Naive thymus-derived CD8-positive, alpha-beta T cell (primary cell): ENCODE measurements around the gene GANAB. TPM values are rescaled to one million over a fixed set of nuclear protein-coding genes. Genes with fewer than 3 reads are reported as not detected.
A peak's percentile ranks its signal among the peaks of the same experiment; 100 is the strongest.
"Not testable (repeated sequence)": the region's sequence is repeated elsewhere in the genome, so short reads cannot be mapped to it uniquely, and the experiment has no call there.

Experiments
- ATAC-seq, 2 donors: fragments of 150-1000 bp; cut with Tn5 transposase in 1 of 2; sonication (Bioruptor Pico), chemical (Tn5 transposase) in 1 of 2; 1 replicate in 1 of 2; 2 replicates in 1 of 2; pipeline ENCODE4 v1.10.0; 2021; ENCODE audit warnings: mild to moderate bottlenecking in 2 of 2, moderate library complexity in 2 of 2
- POLR2A ChIA-PET: fragments of 350-600 bp; sonication (Branson Sonifier 250); formaldehyde crosslinking; loops from one replicate; lab custom pipeline; 2021; ENCODE audit warnings: antibody characterized with exemption; lab: Charles Lee
- DNase-seq, 10 donors: peaks; one replicate each; pipeline versions ENCODE4 v3.0.0 to v3.0.0-alpha.2; 2020 to 2022
- H3K27ac Mint-ChIP-seq, 10 donors: one replicate each; pipeline ENCODE4 v1.8.0; 2020 to 2022; ENCODE audit warnings: mild to moderate bottlenecking in 10 of 10, mixed read lengths in 10 of 10, moderate library complexity in 4 of 10, inconsistent platforms in 1 of 10
- H3K27me3 Mint-ChIP-seq, 5 donors: one replicate each; pipeline ENCODE4 v1.8.0; 2021 to 2022; ENCODE audit warnings: mixed read lengths in 5 of 5
- H3K36me3 Mint-ChIP-seq, 3 donors: one replicate each; pipeline ENCODE4 v1.8.0; 2020 to 2022; ENCODE audit warnings: mixed read lengths in 3 of 3, mild to moderate bottlenecking in 2 of 3, inconsistent platforms in 1 of 3
- H3K4me1 Mint-ChIP-seq, 4 donors: one replicate each; pipeline ENCODE4 v1.8.0; 2021 to 2022; ENCODE audit warnings: mixed read lengths in 4 of 4
- H3K4me3 Mint-ChIP-seq, 10 donors: one replicate each; pipeline ENCODE4 v1.8.0; 2020 to 2022; ENCODE audit warnings: mild to moderate bottlenecking in 10 of 10, mixed read lengths in 10 of 10, moderate library complexity in 6 of 10, inconsistent platforms in 1 of 10
- H3K9me3 Mint-ChIP-seq, 9 donors: one replicate each; pipeline ENCODE4 v1.8.0; 2020 to 2022; ENCODE audit warnings: mixed read lengths in 9 of 9, mild to moderate bottlenecking in 3 of 9, inconsistent platforms in 1 of 9, moderate library complexity in 1 of 9
- polyA plus RNA-seq, 3 donors: library from polyadenylated mRNA; unstranded; fragments of 300-500 nt; fragmentation: Illumina TruSeq; gene quantifications; one replicate each; pipeline ENCODE4 v1.2.3, GENCODE V29; 2021
- total RNA-seq, 8 experiments: library from RNA in 2 of 8; stranded (reverse) in 2 of 8; gene quantifications; one replicate each; pipeline ENCODE4 v1.2.3 and lab custom pipeline; 2021 to 2026

GANAB gene
- total and polyA plus RNA-seq, 5 experiments from 2014 or later: 171 to 327 (median 197) TPM

DNA sequence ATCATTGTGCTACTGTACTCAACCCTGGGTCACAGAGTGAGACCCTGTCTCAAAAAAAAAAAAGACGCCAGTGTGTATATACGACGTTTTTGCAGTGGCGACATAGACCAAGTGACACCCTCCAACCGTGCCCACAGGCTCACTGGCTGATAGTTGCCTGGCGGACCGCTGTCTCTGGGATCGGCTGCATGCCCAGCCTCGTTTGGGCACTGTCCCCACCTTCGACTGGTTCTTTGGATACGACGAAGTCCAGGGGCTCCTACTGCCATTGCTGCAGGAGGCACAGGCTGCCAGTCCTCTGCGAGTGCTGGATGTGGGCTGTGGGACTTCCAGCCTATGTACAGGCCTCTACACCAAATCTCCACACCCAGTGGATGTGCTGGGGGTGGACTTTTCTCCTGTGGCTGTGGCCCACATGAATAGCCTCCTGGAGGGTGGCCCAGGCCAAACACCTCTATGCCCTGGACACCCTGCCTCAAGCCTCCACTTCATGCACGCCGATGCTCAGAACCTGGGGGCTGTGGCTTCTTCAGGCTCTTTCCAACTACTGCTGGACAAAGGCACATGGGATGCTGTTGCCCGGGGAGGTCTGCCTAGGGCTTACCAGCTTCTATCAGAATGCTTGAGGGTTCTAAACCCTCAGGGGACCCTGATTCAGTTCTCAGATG, 20.0 kb upstream of the GANAB start:
- ATAC-seq: no peak

DNA sequence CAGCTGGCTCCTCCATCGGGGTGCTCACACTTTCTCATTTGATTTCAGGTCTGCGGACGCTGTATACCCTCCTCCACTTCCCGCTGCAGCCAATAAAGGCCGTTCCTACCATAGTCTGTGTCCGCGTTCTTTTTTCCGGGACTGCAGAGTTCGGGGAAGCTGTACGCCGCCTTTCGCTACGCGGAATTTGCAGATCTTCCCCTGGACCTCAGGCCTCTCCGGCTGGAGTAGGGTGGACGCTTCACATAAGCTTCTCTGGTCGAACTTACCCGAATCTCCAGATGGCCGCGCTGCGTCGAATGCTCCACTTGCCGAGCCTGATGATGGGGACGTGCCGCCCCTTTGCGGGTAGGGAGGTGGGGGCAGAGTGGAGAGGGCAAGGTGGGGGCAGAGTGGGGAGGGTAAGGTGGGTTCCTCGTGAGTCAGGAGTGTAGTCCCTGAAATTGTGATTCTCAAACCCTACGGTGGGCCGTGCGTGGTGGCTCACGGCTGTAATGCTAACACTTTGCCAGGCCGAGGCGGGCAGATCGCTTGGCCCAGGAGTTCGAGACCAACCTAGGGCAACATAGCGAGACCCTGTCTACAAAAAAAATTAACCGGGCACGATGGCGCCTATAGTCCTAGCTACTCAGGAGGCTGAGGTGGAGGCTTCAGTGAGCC, 19.3 kb upstream of the GANAB start:
- Mint-ChIP-seq H3K27ac (peak overlapping the region; percentile 86 to 97 (median 96)), H3K9me3 (no peaks in the 10 kb centered on the region), H3K36me3 (peaks cover 5 to 33% (median 7%) of the 10 kb centered on the region in 3 donors), H3K27me3 (no peaks in the 10 kb centered on the region), H3K4me1 (peaks cover 22 to 55% (median 45%) of the 10 kb centered on the region in 4 donors), H3K4me3 (peak overlapping the region; percentile 94 to 98 (median 95))
- ATAC-seq (peak; percentile 22 to 31), DNase-seq (peak in 9 of 10 donors; percentile 44 to 79 (median 55))
- POLR2A ChIA-PET: interaction anchor here (0.7 to 14.7 kb wide), 45 partner anchors 9 to 1570 kb away, joined by 3 to 541 read pairs (median 10); partner anchors contain the start of genes B3GAT3, BSCL2, EEF1G and EML3

More for the DNA sequence above, 20.0 kb upstream of the GANAB start:
- peaks cover 27 to 62% (median 51%) of the 10 kb centered on the region in 4 donors for H3K4me1 Mint-ChIP-seq
- peaks cover 5 to 28% (median 7%) of the 10 kb centered on the region in 3 donors for H3K36me3 Mint-ChIP-seq
- H3K4me3 Mint-ChIP-seq: peak overlapping the region; percentile 94 to 98 (median 95)
- peak overlapping the region; percentile 28 to 97 (median 95) for H3K27ac Mint-ChIP-seq
- DNase-seq: no peak
- POLR2A ChIA-PET: interaction anchor here (0.6 to 14.7 kb wide), 30 partner anchors 9 to 1604 kb away, joined by 3 to 541 read pairs (median 16); partner anchors contain the start of genes B3GAT3, BSCL2, EEF1G and EML3
- H3K27me3 Mint-ChIP-seq: no peaks in the 10 kb centered on the region
- no peaks in the 10 kb centered on the region for H3K9me3 Mint-ChIP-seq

DNA sequence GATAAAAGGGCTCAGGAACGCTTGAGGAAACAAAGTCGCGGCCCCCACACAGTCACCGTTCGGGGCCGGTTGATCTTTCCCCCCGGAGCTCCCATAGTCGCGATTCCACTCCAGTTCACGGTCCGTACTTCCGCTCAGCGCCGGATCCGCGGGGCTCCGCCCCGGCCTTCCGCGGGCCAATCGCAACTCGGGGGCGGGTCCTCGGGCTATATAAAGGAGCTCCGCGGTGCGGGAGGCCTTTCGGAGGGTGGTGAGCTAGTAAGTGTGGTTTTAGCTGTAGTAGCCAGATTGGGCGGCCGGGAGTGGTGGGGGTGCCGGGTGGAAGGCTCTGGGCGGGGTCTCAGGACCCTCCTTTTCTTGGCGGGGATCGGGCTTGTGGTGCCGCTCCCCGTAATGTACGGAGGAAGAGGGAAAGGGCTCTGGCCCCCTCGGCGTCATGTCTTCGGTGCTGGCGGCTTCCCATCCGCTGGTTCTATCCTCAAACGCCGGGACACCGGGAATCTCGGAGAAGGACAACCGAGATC, 18.7 kb upstream of the GANAB start, which contains the start of the genes C11orf98 and CSKMT:
Gene C11orf98, minus strand, starts transcription at position 136 of the 524 bp plus-strand sequence. Its CDS starts 41 bp downstream, at position 95.
Gene CSKMT, plus strand, starts transcription at position 238 of the 524 bp plus-strand sequence. CDS start 568 bp downstream, outside the sequence.
- Mint-ChIP-seq H3K4me1 (peaks cover 22 to 49% (median 42%) of the 10 kb centered on the region in 4 donors), H3K27me3 (no peaks in the 10 kb centered on the region)

DNA sequence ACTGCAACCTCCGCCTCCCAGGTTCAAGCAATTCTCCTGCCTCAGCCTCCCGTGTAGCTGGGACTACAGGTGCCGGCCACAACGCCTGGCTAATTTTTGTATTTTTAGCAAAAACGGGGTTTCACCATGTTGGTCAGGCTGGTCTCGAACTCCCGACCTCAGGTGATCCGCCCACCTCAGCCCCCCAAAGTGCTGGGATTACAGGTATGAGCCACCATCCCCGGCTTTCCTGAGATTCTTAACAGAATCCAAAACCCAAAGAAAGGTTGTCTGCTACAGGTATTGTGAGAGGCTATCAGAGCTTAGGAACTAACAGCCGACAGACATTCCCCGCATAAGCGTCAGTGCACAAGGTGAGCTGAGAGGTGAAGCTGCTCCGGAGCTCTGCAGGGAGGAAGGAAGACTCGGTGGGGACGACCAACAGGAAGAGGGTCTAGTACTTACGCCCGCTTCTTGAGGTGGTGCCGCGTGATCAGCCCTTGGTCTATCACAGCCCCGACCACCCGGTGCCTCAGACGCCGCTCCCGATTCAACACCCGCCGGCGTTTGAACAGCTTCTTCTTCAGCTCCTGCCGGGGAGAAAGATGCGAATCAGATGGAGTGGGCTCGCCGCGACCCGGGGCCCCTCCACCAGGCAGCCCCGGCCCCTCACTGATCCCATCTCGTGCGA, 18.1 kb upstream of the GANAB start:
- Mint-ChIP-seq H3K4me1 (peaks cover 21 to 44% (median 40%) of the 10 kb centered on the region in 4 donors), H3K27ac (peak overlapping the region; percentile 86 to 97 (median 96))

More for the DNA sequence above, 18.7 kb upstream of the GANAB start, which contains the start of the genes C11orf98 and CSKMT:
- Mint-ChIP-seq H3K36me3 (peaks cover 5 to 33% (median 7%) of the 10 kb centered on the region in 3 donors), H3K4me3 (peak within 1 kb of the TSS; percentile 94 to 98 (median 95)), H3K27ac (peak within 1 kb of the TSS; percentile 86 to 97 (median 96)), H3K9me3 (no peaks in the 10 kb centered on the region)
- DNase-seq: peak; percentile 89 to 98 (median 96)
- ATAC-seq: peak; percentile 89 to 91
- POLR2A ChIA-PET: interaction anchor here (0.6 to 14.7 kb wide), 49 partner anchors 10 to 1571 kb away, joined by 3 to 541 read pairs (median 7); partner anchors contain the start of genes B3GAT3, BSCL2, EEF1G and EML3

DNA sequence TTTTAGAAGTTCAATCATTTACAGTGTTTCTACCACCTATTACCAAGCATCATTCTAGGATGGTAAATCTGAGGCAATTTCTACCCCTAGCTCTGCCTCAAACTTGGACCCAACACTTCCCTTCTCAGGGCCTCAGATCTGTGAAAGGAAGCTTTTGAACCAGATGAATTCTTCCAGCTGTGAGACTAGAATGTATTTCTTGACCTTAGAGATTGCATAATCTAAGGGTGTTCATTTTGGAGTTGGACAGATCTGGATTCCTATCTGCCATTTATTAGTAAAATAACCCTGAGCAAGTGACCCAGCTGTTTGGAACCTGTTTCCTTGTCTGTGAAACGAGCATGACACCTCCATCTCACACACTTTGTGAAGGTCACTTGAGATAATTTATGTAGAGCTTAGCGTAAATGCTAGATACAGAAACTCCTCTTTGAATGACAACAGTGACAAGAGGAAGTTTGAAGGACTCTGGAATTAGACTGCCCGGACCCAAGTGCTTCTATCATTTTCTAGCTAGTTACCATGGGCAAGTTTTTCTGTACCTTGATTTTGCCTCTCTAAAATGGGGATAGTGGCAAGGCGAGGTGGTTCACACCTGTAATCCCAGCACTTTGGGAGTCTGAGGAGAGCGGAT, 10.5 kb upstream of the GANAB start:
- H3K4me1 Mint-ChIP-seq: peaks cover 10 to 17% (median 15%) of the 10 kb centered on the region in 4 donors
- no peaks in the 10 kb centered on the region for H3K27me3 Mint-ChIP-seq
- peaks cover 0 to 8% (median 0%) of the 10 kb centered on the region in 3 donors for H3K36me3 Mint-ChIP-seq
- no peak for DNase-seq
- peak overlapping the region in 1 of 10 donors; percentile 31 for H3K27ac Mint-ChIP-seq
- H3K9me3 Mint-ChIP-seq: peaks cover 0 to 2% (median 0%) of the 10 kb centered on the region in 9 donors
- POLR2A ChIA-PET: interaction anchor here (1.3 to 19.9 kb wide), 4 partner anchors 9 to 16 kb away, joined by 4 to 541 read pairs (median 24); partner anchors contain the start of genes C11orf98, CSKMT, GANAB and LBHD1
- no peak for ATAC-seq
- peak overlapping the region in 1 of 10 donors; percentile 34 for H3K4me3 Mint-ChIP-seq

More for the DNA sequence above, 18.1 kb upstream of the GANAB start:
- ATAC-seq (peak; percentile 61 to 71), DNase-seq (peak in 7 of 10 donors; percentile 33 to 79 (median 62))
- Mint-ChIP-seq H3K4me3 (peak overlapping the region; percentile 94 to 98 (median 95)), H3K27me3 (no peaks in the 10 kb centered on the region), H3K36me3 (peaks cover 5 to 33% (median 7%) of the 10 kb centered on the region in 3 donors), H3K9me3 (no peaks in the 10 kb centered on the region)
- POLR2A ChIA-PET: interaction anchor here (0.6 to 14.7 kb wide), 44 partner anchors 11 to 1572 kb away, joined by 3 to 541 read pairs (median 10); partner anchors contain the start of genes B3GAT3, BSCL2, EEF1G and EML3

DNA sequence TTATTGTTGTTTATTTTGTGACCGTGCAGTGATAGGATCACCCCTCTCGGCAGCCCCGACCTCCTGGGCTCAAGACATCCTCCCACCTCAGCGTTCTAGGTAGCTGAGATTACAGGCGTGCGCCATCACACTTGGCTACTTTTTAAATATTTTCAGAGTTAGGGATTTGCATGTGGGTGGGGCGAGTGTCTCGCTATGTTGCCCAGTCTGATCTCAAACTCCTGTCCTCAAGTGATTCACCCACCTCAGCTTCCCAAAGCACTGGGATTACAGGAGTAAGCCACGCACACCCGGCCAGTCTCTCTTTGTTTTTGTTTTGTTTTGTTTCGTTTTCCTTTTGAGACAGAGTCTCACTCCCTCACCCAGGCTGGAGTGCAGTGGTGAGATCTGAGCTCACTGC, 7.9 kb upstream of the GANAB start:
- ATAC-seq (no peak), DNase-seq (no peak)
- peak overlapping the region in 8 of 10 donors; percentile 31 to 100 (median 57) for H3K27ac Mint-ChIP-seq
- H3K4me1 Mint-ChIP-seq: peaks cover 12 to 32% (median 20%) of the 10 kb centered on the region in 4 donors
- peaks cover 0 to 10% (median 0%) of the 10 kb centered on the region in 3 donors for H3K36me3 Mint-ChIP-seq
- H3K27me3 Mint-ChIP-seq: no peaks in the 10 kb centered on the region
- peaks cover 0 to 2% (median 0%) of the 10 kb centered on the region in 9 donors for H3K9me3 Mint-ChIP-seq
- POLR2A ChIA-PET: interaction anchor here (0.7 to 19.9 kb wide), 10 partner anchors 10 to 1531 kb away, joined by 3 to 541 read pairs (median 9); partner anchors contain the start of genes B3GAT3, C11orf98, CSKMT and GANAB
- peak overlapping the region; percentile 22 to 73 (median 50) for H3K4me3 Mint-ChIP-seq

DNA sequence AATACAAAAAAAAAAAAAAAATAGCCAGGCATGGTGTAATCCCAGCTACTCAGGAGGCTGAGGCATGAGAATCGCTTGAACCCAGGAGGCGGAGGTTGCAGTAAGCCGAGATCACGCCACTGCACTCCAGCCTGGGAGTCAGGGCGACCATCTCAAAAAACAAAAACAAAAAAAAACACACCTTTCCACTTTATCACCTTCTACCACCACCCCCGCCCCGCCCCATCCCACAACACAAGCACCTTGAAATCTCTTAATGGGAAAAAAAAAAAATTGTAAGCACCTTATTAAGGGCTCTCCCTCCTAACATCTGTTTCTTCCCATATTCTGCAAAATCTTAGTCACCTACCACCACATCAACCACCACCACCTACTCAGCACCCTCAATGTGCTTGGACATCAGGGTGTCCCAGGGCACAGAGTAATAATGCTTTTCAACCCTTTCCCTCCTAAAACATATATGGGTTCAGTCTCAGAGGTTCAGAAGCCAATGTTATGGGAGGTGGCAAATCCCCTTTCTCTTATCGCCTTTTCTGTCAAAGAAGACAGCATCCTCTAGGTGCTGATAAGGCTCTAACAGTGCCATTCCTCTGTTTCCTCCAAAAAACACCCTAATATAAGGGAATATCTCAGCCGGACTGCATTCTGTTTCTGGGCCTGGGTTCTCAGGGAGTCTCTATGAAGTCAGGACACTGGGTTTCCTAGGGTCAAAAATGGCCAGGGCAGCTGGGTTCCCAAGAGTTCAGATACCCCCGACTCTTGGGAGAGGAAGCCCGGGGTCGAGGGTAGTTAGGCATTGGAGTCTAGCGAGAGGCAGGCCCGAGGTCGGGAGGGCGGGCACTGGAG, 6.0 kb upstream of the GANAB start:
- ATAC-seq (peak; percentile 6 to 49), DNase-seq (peak in 4 of 10 donors; percentile 34 to 57 (median 44))
- peaks cover 12 to 37% (median 21%) of the 10 kb centered on the region in 4 donors for H3K4me1 Mint-ChIP-seq
- peaks cover 0 to 15% (median 0%) of the 10 kb centered on the region in 3 donors for H3K36me3 Mint-ChIP-seq
- POLR2A ChIA-PET: interaction anchor here (0.6 to 19.9 kb wide), 25 partner anchors 8 to 1555 kb away, joined by 3 to 541 read pairs (median 6); partner anchors contain the start of genes B3GAT3, BSCL2, C11orf98 and CSKMT
- peaks cover 0 to 2% (median 0%) of the 10 kb centered on the region in 9 donors for H3K9me3 Mint-ChIP-seq
- H3K27ac Mint-ChIP-seq: peak overlapping the region; percentile 82 to 100 (median 94)
- H3K4me3 Mint-ChIP-seq: peak overlapping the region; percentile 86 to 96 (median 92)
- H3K27me3 Mint-ChIP-seq: no peaks in the 10 kb centered on the region

DNA sequence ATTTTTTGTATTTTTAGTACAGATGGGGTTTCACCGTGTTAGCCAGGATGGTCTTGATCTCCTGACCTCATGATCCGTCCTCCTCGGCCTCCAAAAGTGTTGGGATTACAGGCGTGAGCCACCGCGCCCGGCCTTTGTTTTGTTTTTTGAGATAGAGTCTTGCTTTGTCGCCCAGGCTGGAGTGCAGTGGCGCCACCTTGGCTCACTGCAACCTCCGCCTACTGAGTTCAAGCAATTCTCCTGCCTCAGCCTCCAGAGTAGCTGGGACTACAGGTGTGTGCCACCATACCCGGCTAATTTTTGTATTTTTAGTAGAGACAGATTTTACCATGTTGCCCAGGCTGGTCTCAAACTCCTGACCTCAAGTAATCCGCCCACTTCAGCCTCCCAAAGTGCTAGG, 3.9 kb upstream of the GANAB start:
- H3K4me3 Mint-ChIP-seq: peak overlapping the region in 1 of 10 donors; percentile 7
- POLR2A ChIA-PET: interaction anchor here (0.5 to 19.9 kb wide), 8 partner anchors 10 to 104 kb away, joined by 3 to 541 read pairs (median 6); partner anchors contain the start of genes C11orf98, CSKMT, EML3 and LBHD1
- ATAC-seq, DNase-seq, H3K9me3 Mint-ChIP-seq, H3K27me3 Mint-ChIP-seq: not testable (repeated sequence)
- H3K27ac Mint-ChIP-seq: peak overlapping the region in 4 of 10 donors; percentile 8 to 91 (median 34)
- peaks cover 16 to 50% (median 34%) of the 10 kb centered on the region in 4 donors for H3K4me1 Mint-ChIP-seq
- peaks cover 0 to 15% (median 0%) of the 10 kb centered on the region in 3 donors for H3K36me3 Mint-ChIP-seq

DNA sequence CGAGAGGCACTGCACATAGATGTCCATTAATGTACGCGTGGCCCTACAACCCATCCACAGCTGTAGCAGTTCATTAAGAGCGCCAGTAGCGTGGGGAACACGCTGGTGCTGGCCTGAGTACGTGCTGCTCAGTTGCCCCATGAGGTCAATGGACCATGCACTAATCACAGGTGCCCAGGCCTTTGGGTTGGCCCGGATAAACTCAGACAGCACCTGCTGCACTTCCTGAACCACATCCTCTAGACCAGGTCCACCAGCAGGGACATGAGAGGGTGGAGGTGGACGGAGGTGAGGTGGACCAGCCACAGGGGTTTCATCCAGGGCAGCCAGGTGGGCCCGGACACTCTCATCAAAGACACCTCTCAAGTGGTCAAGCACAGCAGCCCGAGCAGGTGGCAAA, 3.1 kb upstream of the GANAB start:
- POLR2A ChIA-PET: interaction anchor here (0.6 to 19.9 kb wide), 8 partner anchors 9 to 118 kb away, joined by 3 to 541 read pairs (median 6); partner anchors contain the start of genes C11orf98, CSKMT, EML3 and HNRNPUL2
- no peaks in the 10 kb centered on the region for H3K27me3 Mint-ChIP-seq

More for the DNA sequence above, 3.1 kb upstream of the GANAB start:
- no peak for ATAC-seq
- Mint-ChIP-seq H3K4me3 (peak overlapping the region in 1 of 10 donors; percentile 22), H3K27ac (peak overlapping the region in 4 of 10 donors; percentile 6 to 62 (median 16)), H3K36me3 (peaks cover 0 to 19% (median 0%) of the 10 kb centered on the region in 3 donors), H3K4me1 (peaks cover 18 to 56% (median 40%) of the 10 kb centered on the region in 4 donors), H3K9me3 (peaks cover 0 to 2% (median 0%) of the 10 kb centered on the region in 9 donors)
- DNase-seq: no peak
